H9 (cell line): Measurements from ENCODE around the gene TUBB2B. TPM values are rescaled to one million over a fixed set of nuclear protein-coding genes. Genes with fewer than 3 reads are reported as not detected.

Source experiments
- DNase-seq: peaks from one replicate; pipeline ENCODE4 v3.0.0-alpha.2; 2017
- H2AFZ ChIP-seq: one replicate; pipeline ENCODE4 v1.6.1; 2013; ENCODE audit warnings: mild to moderate bottlenecking, low read length, control low read depth, moderate library complexity
- H2AK5ac ChIP-seq: 2 replicates; pipeline ENCODE4 v1.6.1; 2013; ENCODE audit warnings: low read length, control low read depth, mixed read lengths; ENCODE audit not compliant: insufficient read length
- H2BK120ac ChIP-seq: one replicate; pipeline ENCODE4 v1.6.1; 2013; ENCODE audit warnings: low read depth, mild to moderate bottlenecking, low read length, control low read depth, inconsistent platforms; ENCODE audit not compliant: poor library complexity, severe bottlenecking
- H2BK12ac ChIP-seq: 2 replicates; pipeline ENCODE4 v1.6.1; 2013; ENCODE audit warnings: low read length, control low read depth, mixed read lengths, low read depth; ENCODE audit not compliant: insufficient read length
- H2BK15ac ChIP-seq: 2 replicates; pipeline ENCODE4 v1.6.1; 2013; ENCODE audit warnings: low read depth, low read length, control low read depth
- H2BK20ac ChIP-seq: one replicate; pipeline ENCODE4 v1.6.1; 2013; ENCODE audit warnings: low read depth, mild to moderate bottlenecking, low read length, control low read depth, inconsistent platforms; ENCODE audit not compliant: poor library complexity, severe bottlenecking
- H2BK5ac ChIP-seq: 2 replicates; pipeline ENCODE4 v1.6.1; 2013; ENCODE audit warnings: low read length, control low read depth, mixed read lengths; ENCODE audit not compliant: insufficient read length
- H3K14ac ChIP-seq: 2 replicates; pipeline ENCODE4 v1.6.1; 2013; ENCODE audit warnings: low read length, control low read depth; ENCODE audit not compliant: insufficient read depth
- H3K18ac ChIP-seq: 2 replicates; pipeline ENCODE4 v1.6.1; 2013; ENCODE audit warnings: low read depth, mild to moderate bottlenecking, mixed read lengths, low read length, control low read depth; ENCODE audit not compliant: insufficient read length
- H3K23ac ChIP-seq: 2 replicates; pipeline ENCODE4 v1.6.1; 2013; ENCODE audit warnings: low read length, control low read depth, mixed read lengths, low read depth; ENCODE audit not compliant: insufficient read length
- H3K23me2 ChIP-seq: 2 replicates; pipeline ENCODE4 v1.6.1; 2013; ENCODE audit warnings: low read depth, mild to moderate bottlenecking, mixed read lengths, low read length, control low read depth; ENCODE audit not compliant: insufficient read length, poor library complexity, severe bottlenecking
- H3K27ac ChIP-seq: 2 replicates; pipeline ENCODE4 v1.5.1; 2013; ENCODE audit warnings: low read length, control low read depth, mixed read lengths, low read depth; ENCODE audit not compliant: insufficient read length
- H3K27me3 ChIP-seq: 2 replicates; pipeline ENCODE4 v1.6.1; 2013; ENCODE audit warnings: low read length, control low read depth, inconsistent platforms; ENCODE audit not compliant: insufficient read depth
- H3K4ac ChIP-seq: 2 replicates; pipeline ENCODE4 v1.6.1; 2013; ENCODE audit warnings: low read depth, mild to moderate bottlenecking, control low read depth, inconsistent platforms, low read length, moderate library complexity
- H3K4me1 ChIP-seq: 2 replicates; pipeline ENCODE4 v1.6.1; 2013; ENCODE audit warnings: low read length, control low read depth, inconsistent platforms; ENCODE audit not compliant: insufficient read depth
- H3K4me2 ChIP-seq: 2 replicates; pipeline ENCODE4 v1.6.1; 2013; ENCODE audit warnings: low read length, control low read depth, mixed read lengths; ENCODE audit not compliant: insufficient read length, insufficient read depth
- H3K56ac ChIP-seq: 2 replicates; pipeline ENCODE4 v1.6.1; 2013; ENCODE audit warnings: low read depth, mild to moderate bottlenecking, mixed read lengths, low read length, control low read depth; ENCODE audit not compliant: insufficient read length
- H3K79me1 ChIP-seq: 2 replicates; pipeline ENCODE4 v1.6.1; 2013; ENCODE audit warnings: low read depth, mild to moderate bottlenecking, moderate library complexity, low read length, control low read depth, inconsistent platforms; ENCODE audit not compliant: insufficient read depth, poor library complexity, severe bottlenecking
- H3K79me2 ChIP-seq: 2 replicates; pipeline ENCODE4 v1.6.1; 2013; ENCODE audit warnings: low read length, control low read depth, inconsistent platforms; ENCODE audit not compliant: insufficient read depth
- H3K9ac ChIP-seq: 2 replicates; pipeline ENCODE4 v1.6.1; 2013; ENCODE audit warnings: low read length, control low read depth, mixed read lengths; ENCODE audit not compliant: insufficient read length; ENCODE audit errors: extremely low read depth
- H3K9me3 ChIP-seq: one replicate; pipeline ENCODE4 v1.6.1; 2013; ENCODE audit warnings: low read depth, low read length, inconsistent platforms; ENCODE audit not compliant: control insufficient read depth
- H3T11ph ChIP-seq: one replicate; pipeline ENCODE4 v1.6.1; 2013; ENCODE audit warnings: mild to moderate bottlenecking, low read length, control low read depth, inconsistent platforms
- H4K20me1 ChIP-seq: one replicate; pipeline ENCODE4 v1.6.1; 2013; ENCODE audit not compliant: control insufficient read depth, insufficient read length, insufficient read depth
- H4K5ac ChIP-seq: 2 replicates; pipeline ENCODE4 v1.6.1; 2013; ENCODE audit warnings: low read depth, mild to moderate bottlenecking, mixed read lengths, low read length, control low read depth; ENCODE audit not compliant: insufficient read length
- H4K8ac ChIP-seq: replicated peaks from 2 replicates; pipeline ENCODE4 v1.6.1; 2013; ENCODE audit warnings: low read length, control low read depth, mixed read lengths, low read depth; ENCODE audit not compliant: insufficient read length
- H4K91ac ChIP-seq: 2 replicates; pipeline ENCODE4 v1.6.1; 2013; ENCODE audit warnings: low read depth, mild to moderate bottlenecking, moderate library complexity, mixed read lengths, low read length, control low read depth; ENCODE audit not compliant: insufficient read length
- H3K27ac Mint-ChIP-seq, 3 experiments: 2 replicates in 2 of 3; 3 replicates in 1 of 3; pipeline ENCODE4 v1.8.0; 2020 to 2021; ENCODE audit warnings: mixed read lengths in 3 of 3, mild to moderate bottlenecking in 1 of 3, moderate library complexity in 1 of 3
- H3K27me3 Mint-ChIP-seq: 2 replicates; pipeline ENCODE4 v1.8.0; 2021; ENCODE audit warnings: low read depth, mild to moderate bottlenecking, moderate library complexity, mixed read lengths
- H3K36me3 Mint-ChIP-seq, 3 experiments: 2 replicates in 2 of 3; 3 replicates in 1 of 3; pipeline ENCODE4 v1.8.0; 2020 to 2021; ENCODE audit warnings: low read depth in 3 of 3, mixed read lengths in 3 of 3; ENCODE audit not compliant: insufficient read depth in 1 of 3
- H3K4me1 Mint-ChIP-seq, 2 experiments: 2 replicates each; pipeline ENCODE4 v1.8.0; 2020; ENCODE audit warnings: mixed read lengths in 2 of 2
- H3K4me3 Mint-ChIP-seq, 2 experiments: 2 replicates in 1 of 2; 3 replicates in 1 of 2; pipeline ENCODE4 v1.8.0; 2020 to 2021; ENCODE audit warnings: mild to moderate bottlenecking in 2 of 2, mixed read lengths in 2 of 2, moderate library complexity in 1 of 2
- H3K9me3 Mint-ChIP-seq, 2 experiments: 2 replicates in 1 of 2; 3 replicates in 1 of 2; pipeline ENCODE4 v1.8.0; 2020; ENCODE audit warnings: mild to moderate bottlenecking in 2 of 2, mixed read lengths in 2 of 2, moderate library complexity in 1 of 2
- WGBS: extraction: QIAGEN DNeasy Blood & Tissue Kit; methylation state at CpG from one replicate; pipeline ENCODE4 v1.1.7; 2013; ENCODE audit warnings: missing lambda C conversion rate, low lambda C conversion rate, mixed read lengths; ENCODE audit not compliant: insufficient read length; ENCODE audit errors: extremely low coverage; 5-methylcytosine and 5-hydroxymethylcytosine counted together
- total RNA-seq: library from RNA; stranded (reverse); gene quantifications from 2 replicates; pipeline ENCODE4 v1.2.1, GENCODE V29; 2021
- TF ChIP-seq, protein P1 (sequence below): fragments of 200-600 bp; sonication (generic); conservative IDR thresholded peaks from 3 replicates; pipeline ENCODE4 v1.8.0; 2021; ENCODE audit warnings: antibody characterized with exemption, mild to moderate bottlenecking

The TUBB2B gene
- total RNA-seq, 1 experiment from 2014 or later: 320 TPM

DNA sequence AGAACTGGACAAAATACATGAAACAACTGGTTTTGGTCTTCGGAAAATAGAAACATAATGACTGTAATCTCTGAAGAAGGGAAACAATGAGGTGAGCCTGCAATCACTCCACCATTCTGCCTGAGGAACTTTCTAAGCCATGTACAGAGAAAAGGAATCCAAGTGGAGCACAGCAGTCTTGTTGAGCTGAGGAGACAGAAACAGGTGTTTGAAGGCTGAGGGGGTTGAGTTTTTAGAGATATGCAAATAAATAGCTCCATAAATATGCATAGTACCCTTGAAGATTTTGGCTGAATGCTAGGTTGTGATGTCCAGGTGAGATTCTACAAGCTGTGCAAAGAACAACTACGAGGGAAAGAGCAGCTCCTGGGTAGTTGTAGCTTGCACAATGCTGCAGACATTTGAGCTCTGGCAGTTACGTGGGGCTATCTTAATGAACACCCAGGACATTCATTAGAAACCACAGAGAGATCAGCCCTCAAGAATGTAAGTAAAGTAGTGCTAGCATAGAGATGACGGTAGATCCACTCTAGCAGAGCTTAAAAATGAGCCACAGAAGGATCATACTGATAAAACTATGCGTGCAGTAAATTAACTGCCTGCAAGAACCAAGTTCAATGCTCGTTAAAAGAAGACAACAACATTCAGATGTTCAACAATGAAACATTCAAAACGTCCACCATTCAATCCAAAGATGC is 24.3 kb downstream of the TUBB2B start:
- WGBS: no CpG with 5 or more reads among the region's 7 CpGs
- Histone ChIP-seq H3K18ac (no peak overlapping the region), H3K27me3 (no peaks in the 10 kb centered on the region), H3K4ac (no peak overlapping the region), H3K23me2 (no peaks in the 10 kb centered on the region), H3K23ac (no peak overlapping the region), H2BK15ac (no peak overlapping the region), H2BK12ac (no peak overlapping the region), H4K8ac (no peak overlapping the region), H4K91ac (no peak overlapping the region), H3K14ac (no peak overlapping the region), H2AFZ (no peak overlapping the region), H4K5ac (no peak overlapping the region), H3T11ph (no peak overlapping the region), H2AK5ac (no peak overlapping the region), H2BK120ac (no peak overlapping the region), H3K9me3 (no peaks in the 10 kb centered on the region), H3K27ac (no peak overlapping the region), H3K4me2 (no peak overlapping the region), H3K9ac (no peak overlapping the region), H3K79me1 (no peaks in the 10 kb centered on the region), H3K79me2 (no peaks in the 10 kb centered on the region), H2BK5ac (no peak overlapping the region), H3K4me1 (peaks cover 9% of the 10 kb centered on the region), H2BK20ac (no peak overlapping the region), H3K56ac (no peak overlapping the region), H4K20me1 (no peaks in the 10 kb centered on the region)
- no peak overlapping the region for H3K27ac Mint-ChIP-seq
- DNase-seq: no peak
- no peaks in the 10 kb centered on the region; a peak in 1 of 7 replicates for H3K36me3 Mint-ChIP-seq
- H3K4me1 Mint-ChIP-seq: peaks cover 25 to 26% of the 10 kb centered on the region in 2 experiments
- no peak overlapping the region for H3K4me3 Mint-ChIP-seq
- TF ChIP-seq, protein P1, sequence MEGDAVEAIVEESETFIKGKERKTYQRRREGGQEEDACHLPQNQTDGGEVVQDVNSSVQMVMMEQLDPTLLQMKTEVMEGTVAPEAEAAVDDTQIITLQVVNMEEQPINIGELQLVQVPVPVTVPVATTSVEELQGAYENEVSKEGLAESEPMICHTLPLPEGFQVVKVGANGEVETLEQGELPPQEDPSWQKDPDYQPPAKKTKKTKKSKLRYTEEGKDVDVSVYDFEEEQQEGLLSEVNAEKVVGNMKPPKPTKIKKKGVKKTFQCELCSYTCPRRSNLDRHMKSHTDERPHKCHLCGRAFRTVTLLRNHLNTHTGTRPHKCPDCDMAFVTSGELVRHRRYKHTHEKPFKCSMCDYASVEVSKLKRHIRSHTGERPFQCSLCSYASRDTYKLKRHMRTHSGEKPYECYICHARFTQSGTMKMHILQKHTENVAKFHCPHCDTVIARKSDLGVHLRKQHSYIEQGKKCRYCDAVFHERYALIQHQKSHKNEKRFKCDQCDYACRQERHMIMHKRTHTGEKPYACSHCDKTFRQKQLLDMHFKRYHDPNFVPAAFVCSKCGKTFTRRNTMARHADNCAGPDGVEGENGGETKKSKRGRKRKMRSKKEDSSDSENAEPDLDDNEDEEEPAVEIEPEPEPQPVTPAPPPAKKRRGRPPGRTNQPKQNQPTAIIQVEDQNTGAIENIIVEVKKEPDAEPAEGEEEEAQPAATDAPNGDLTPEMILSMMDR: no peak
- peaks cover 3 to 4% of the 10 kb centered on the region in 2 experiments; a peak in 4 of 5 replicates for H3K9me3 Mint-ChIP-seq
- peaks cover 2% of the 10 kb centered on the region; the same call in 1 of the 2 replicates for H3K27me3 Mint-ChIP-seq
